SK-MEL-5 (cell line): Measurements from ENCODE around the gene CHST3. TPM values are rescaled to one million over a fixed set of nuclear protein-coding genes. Genes with fewer than 3 reads are reported as not detected.
"Not testable (repeated sequence)": the region's sequence is repeated elsewhere in the genome, so short reads cannot be mapped to it uniquely, and the experiment has no call there.

Source experiments
- DNase-seq: peaks from one replicate; pipeline ENCODE4 v3.0.0-alpha.2; 2016; ENCODE audit warnings: low read depth, low spot score
- in situ Hi-C: cut with HindIII; loops from 2 replicates; pipeline ENCODE4 v1.10.0; 2016; ENCODE audit warnings: low sequenced_read_pairs, high pct_unique_total_duplicates, low pct_unique_long_range_greater_than_20kb
- total RNA-seq: library from RNA; depleted of rRNA; stranded (reverse); fragments of >200 nt; shearing (Covaris generic); gene quantifications from 2 replicates; pipeline ENCODE4 v1.2.3, GENCODE V29; 2014

Gene CHST3
- total RNA-seq, 1 experiment from 2014 or later, result 3.1 TPM

DNA sequence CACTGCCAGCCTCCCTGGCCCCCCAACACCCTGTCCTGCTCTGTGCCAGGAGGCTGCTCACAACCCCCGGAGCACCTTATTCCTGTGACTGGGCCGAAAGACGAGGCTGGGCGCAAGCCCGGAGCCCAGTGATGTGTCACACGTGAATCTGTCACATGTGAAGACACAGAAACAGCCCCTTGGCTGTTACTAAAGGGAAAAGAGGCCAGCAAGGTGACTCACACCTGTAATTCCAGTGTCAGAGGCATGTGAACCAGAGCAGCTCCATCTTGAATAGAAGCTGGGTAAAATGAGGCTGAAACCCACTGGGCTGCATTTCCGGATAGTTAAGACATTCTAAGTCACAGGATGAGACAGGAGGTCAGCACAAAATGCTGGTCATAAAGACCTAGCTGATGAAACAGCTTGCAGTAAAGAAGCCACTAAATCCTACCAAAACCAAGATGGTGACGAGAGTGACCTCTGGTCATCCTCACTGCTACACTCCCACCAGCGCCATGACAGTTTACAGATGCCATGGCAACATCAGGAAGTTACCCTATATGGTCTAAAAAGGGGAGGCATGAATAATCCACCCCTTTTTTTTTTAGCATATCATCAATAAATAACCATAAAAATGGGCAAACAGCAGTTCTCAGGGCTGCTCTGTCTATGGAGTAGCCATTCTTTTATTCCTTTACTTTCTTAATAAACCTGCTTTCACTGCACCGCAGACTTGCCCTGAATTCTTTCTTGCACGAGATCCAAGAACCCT, 68.4 kb downstream of the CHST3 start:
- DNase-seq, in situ Hi-C loops: not testable (repeated sequence)

GRCh38 chr10:72034040-72034499, 69.9 kb downstream of the CHST3 start:
- in situ Hi-C loops, result no loop called here

GRCh38 chr10:72034761-72035160, 70.6 kb downstream of the CHST3 start:
- in situ Hi-C loops, result no loop called here
- no peak for DNase-seq

More at GRCh38 chr10:72034040-72034499, 69.9 kb downstream of the CHST3 start:
- DNase-seq, result no peak

- in situ Hi-C loops, result no loop called here
- no peak for DNase-seq
Observed at GRCh38 chr10:72035252-72035887, 71.2 kb downstream of the CHST3 start.

DNA sequence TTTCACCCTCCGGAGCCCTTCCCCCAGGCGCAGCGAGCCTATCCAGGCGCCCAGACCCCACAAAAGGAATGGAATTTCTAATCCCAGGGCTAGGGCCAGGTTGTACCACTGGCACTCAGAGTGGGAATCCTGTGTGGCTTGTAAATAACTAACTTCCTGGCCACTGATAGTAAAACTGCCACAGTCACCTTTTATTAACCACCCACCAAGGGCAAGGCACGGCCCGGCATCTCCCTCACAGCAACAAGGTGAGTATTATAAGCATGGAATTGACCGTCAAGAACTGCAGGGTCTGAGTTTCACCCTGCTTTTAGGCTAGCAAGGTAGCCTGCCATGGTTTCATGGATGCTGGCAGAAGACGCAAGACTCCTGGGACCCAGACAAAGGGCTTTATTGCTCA, 73.1 kb downstream of the CHST3 start:
- in situ Hi-C loops, result no loop called here
- DNase-seq, result no peak

DNA sequence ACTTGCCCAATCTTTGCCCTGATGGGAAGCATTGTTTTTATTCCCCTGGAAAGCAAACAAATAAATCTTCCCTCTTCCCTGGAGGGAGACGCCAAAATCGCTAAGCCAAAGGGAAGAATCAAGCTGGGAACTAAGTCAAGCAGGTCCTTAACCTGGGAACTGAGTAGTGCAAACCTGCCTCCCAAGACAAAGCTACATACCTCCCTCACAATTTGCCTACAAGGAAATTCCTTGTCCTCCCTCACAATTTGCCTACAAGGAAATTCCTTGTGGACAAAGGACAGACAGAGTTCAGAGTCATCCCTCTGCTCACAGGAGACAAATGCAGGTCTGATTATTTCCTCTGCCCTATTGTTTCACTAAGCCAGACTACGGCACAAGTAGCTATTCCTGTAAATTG, 73.6 kb downstream of the CHST3 start:
- DNase-seq, result no peak
- in situ Hi-C loops, result no loop called here

DNA sequence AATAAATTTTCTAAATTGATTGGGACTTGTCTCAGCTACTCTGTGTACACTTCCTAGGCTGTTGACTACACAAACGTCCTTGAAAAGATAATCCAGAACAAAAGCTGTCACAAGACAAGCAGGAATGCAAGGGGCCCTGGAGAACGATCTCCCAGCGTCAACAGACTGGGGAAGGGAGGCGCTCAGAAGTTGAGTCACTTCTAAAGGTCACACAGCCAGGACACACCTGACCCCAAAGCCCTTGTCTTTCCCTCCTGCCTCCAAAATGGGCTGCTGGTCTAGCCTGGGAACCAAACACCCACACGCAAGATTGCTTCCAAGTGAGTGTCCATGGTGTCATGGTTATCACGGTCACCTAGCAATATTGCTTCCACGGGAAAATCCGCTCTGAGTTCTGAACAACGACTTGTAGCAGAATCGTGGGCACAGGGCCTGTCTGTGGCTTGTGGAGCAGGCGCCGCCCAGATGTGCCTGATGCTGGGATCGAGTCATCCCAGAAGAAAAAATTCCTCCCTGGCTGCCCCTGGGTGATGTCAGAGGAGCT, 74.3 kb downstream of the CHST3 start:
- DNase-seq, result no peak
- in situ Hi-C loops, result no loop called here

DNA sequence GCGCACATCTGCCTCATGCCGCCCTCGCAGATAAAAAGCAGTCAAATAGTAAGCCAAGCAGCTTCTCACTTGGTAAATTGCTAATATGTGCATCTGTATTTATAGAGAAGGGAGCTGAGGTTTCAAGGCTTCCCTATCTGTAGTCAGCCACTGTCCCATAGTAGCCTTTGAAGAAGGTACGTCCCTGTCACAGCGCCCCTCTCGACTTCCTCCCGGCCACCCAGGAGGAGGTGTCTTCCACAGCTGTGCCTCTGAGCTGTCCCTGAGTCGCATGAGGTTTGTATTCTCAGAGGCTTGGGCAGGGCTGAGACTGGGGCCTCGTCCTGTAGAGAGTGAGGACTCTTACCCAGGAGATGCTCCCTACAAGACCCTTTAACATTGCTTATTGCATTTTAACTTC, 75.2 kb downstream of the CHST3 start:
- in situ Hi-C loops, result no loop called here
- DNase-seq, result no peak

- DNase-seq, result no peak
- in situ Hi-C loops, result no loop called here
Observed at GRCh38 chr10:72041491-72041890, 77.3 kb downstream of the CHST3 start.

DNA sequence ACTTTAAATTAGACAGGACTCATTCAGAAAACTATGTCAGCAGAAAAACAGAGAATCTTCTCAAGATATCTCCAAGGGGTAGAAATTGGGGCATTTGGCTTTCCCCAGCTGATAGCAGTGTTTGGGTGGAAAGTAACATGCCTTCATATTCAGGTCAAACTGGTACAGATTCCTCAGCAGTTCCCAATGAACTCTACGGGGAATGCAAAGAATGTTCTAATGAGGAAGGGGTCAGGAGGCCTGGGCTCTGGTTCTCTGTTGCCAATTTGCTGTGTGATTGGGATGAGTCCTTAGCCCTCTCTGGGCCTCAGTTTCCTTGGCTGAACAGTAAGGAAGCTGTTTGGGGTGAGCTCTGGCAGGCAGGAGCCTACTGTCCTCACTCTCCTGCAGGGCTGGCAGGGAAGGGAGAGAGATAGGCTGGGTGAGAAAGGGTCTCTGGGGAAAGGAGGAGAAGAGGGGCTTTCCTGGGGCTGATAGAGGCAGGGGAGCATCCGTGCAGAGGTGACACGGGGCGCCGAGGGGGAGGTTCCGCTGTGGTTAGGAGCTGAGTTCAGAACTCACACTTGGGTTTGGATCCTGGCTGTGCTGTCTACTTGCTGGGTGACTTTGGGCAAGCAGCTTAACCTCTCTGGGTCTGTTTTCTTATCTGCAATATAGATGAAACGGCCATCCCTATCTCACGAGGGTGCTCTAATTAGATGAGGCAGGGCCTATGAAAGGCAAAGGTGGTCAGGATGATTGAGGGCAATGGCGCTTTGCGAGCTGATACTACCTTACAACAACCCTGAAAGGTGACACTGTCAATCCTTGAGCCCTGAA, 79.0 kb downstream of the CHST3 start:
- DNase-seq, result no peak
- in situ Hi-C loops, result no loop called here

- in situ Hi-C loops, result no loop called here
- peak; percentile 67 for DNase-seq
Observed at GRCh38 chr10:72044417-72045041, 80.3 kb downstream of the CHST3 start.

DNA sequence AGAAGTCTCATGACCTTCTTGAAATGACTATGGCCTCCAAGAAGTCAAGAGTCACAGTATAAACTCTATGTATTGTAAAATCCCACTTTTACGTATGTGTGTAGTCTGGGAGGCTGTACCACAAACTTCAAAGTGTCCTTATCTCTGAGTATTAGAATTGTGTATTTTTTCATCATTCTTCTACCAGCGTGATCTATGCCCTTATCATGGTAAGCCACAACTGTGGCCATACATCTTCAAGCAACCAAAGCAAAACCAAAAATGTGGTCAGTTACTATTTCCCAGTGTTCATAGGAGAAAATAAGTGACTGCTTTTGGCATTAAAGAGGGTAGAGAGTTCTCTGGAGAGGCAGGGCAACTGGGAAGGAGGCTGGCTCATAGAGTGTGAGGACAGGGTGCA, 81.4 kb downstream of the CHST3 start:
- in situ Hi-C loops, result no loop called here
- no peak for DNase-seq

DNA sequence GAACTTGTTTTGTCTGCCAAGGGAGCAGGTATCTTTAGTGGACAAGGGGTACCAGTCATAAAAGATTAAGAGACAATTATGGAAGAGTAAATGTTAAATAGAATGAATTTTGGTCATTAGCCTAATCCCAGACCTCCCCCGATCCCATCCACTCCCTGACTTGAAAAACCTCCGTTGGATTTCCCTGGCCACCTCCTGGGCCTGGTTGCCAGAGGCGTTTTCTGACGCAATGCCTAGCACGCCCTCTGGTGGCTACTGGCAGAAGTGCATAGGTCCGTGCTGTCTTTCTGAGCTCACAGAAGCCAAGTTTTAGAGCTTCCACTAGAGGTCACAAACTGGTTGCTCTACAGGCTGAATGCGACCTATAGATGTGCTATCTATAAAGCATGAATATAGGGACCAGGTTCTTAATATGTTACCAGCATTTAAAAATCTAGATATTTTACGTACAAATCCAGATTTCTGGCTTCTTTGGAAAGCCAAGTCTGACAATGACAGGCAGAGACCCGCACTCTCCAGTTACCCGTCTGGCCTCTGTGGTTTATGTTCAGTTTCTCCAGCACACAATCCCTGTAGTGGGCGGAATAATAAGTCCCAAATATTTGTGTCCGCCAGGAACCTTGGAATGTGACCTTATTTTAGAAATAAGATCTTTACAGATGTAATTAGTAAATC, 84.4 kb downstream of the CHST3 start:
- DNase-seq, result peak; percentile 92
- in situ Hi-C loops, result no loop called here

- no peak for DNase-seq
- in situ Hi-C loops, result no loop called here
Observed at GRCh38 chr10:72049472-72049871, 85.3 kb downstream of the CHST3 start.

- in situ Hi-C loops, result no loop called here
- DNase-seq, result peak; percentile 10
Observed at GRCh38 chr10:72049969-72050781, 86.0 kb downstream of the CHST3 start.

DNA sequence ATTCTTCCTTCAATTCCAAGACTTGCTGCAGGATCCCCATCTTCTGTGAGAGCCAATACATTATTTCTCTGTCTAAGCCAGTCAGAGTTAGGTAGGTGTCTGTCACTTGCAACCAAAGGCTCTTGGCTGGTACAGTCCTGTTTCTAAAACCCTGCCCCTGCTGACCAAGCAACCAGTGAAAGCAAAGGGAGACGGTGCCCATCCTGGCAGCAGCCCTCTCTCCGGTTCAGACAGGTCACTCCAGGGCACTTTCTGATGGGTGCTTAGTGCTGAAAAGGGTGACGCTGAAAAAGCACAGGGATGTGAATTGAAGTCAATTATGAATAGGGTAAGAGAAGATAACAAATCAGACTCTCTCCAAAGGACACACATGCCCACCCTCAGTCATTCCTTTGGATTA, 86.7 kb downstream of the CHST3 start:
- no peak for DNase-seq
- in situ Hi-C loops, result no loop called here
